Activated gamma-delta T cell treated with Interleukin-2 at 50 U/mL for 16 hours (primary cell): ENCODE data around the gene TUBA1A.
"Not testable (repeated sequence)": the region's sequence is repeated elsewhere in the genome, so short reads cannot be mapped to it uniquely, and the experiment has no call there.

Source experiments
- DNase-seq: peaks from one replicate; pipeline ENCODE4 v3.0.0-alpha.2; 2020

TUBA1A gene

DNA sequence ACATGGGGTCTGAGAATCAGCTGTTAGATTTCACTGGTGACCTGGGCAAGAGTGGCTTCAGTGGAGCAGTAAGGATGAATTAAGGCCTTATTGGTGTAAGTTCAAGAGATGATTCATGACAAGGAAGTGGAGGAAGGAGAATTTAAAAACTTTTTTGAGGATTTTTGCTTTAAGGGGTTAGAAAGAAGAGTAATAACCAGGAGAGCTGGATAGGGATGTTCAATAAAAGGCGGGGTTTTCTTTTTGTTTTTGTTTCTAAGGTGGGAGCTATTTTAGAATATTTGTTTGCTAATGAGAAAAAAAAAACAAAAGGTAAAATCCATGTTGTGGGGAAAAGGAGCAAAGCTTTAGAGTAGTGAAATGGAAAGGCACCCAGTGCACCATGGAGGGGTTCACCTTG lies 42.5 kb downstream of the TUBA1A start:
- DNase-seq, result no peak

DNA sequence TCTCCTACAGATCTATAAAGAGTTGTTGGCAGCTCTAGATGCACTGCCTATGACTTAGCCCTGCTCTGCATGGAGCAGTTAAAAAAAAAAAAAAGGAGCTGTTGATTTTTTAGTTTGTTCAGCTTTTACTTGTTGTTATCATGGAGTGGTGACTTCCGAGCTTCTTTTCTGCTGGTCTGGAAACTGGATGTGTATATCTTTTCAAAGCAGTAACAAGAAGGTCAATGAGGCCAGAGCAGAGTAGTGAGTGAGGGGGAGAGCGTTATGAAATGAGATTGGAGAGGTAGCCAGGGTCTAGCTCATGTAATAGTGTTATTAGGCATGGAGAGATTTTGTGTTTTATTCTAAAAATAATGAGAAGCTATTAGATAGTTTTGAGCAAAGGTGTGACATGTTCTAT lies 44.5 kb downstream of the TUBA1A start:
- DNase-seq, result no peak

DNA sequence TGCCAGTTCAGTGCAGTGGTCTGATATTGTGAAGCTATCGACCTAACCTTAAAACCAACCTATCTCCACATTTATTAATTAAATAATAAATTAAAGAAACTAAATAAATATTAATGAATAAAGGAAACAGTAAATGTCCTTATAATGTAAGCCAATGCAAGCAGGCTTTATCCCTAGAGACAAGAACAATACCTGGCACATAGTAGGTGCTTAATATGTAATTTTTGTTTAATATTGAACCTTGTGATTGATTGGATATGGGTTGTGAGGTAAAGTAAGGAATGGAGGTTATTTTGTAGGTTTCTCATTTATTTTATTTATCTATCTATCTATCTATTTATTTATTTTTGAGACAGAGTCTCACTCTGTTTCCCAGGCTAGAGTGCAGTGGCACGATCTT lies 49.9 kb downstream of the TUBA1A start:
- DNase-seq, result no peak

DNA sequence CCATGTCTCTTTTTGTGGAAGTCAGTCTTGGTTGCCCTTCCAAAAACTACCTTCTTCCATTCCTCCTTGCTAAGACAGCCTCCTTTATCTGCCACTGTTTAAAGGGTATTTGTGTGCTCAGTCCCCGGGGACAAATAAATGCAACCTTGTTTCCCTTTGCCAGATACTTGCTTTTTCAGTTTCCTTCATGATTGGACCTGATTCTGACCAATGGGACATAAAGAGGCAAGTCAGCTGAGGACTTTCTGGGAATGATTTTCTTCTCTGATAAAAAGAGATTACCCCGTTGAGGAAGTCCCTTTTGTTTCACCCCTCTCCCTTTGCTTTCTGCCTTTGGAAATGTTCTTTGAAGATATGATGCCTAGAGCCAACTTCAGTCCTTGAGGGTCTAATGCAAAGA lies 50.3 kb downstream of the TUBA1A start:
- no peak for DNase-seq

DNA sequence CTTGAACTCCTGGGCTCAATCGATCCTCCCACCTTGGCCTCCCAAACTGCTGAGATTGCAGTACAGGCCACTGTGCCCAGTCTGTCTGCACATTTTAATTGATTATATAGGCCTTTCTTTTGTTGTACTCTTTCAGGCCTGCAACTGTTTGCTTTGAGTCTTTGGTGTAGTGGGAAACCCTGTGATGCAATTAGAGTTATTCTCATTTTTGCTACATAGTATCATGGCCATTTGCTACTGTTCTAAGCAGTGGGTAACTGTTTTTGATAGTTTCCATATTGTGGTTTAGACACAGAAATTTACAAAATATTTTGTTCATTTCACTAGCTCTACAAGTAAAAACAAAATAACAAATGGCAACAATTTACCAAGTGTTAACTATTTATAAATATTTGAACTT lies 51.4 kb downstream of the TUBA1A start:
- DNase-seq, result no peak

DNA sequence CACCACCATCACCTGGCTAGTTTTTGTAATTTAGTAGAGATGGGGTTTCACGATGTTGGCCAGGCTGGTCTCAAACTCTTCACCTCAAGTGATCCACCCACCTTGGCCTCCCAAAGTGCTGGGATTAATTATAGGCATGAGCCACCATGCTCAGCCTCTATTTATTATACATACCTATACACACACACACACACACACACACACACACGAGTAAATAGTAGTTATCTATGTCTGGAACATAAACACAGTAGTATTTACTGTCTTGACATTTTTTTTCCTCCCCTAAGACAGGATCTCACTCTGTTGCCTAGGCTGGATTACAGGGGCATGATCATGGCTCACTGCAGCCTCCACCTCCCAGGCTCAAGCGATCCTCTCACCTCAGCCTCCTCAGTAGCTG lies 51.9 kb downstream of the TUBA1A start:
- DNase-seq, result not testable (repeated sequence)
